PC-3 (cell line): ENCODE results near the gene COPS6. TPM values are rescaled to one million over a fixed set of nuclear protein-coding genes. Genes with fewer than 3 reads are reported as not detected.

Experiments
- ATAC-seq: fragments of 200-7000 bp; cut with Tn5 transposase; 2 replicates; pipeline ENCODE4 v1.9.1; 2020; ENCODE audit warnings: mild to moderate bottlenecking, moderate library complexity
- BruUV-seq: library from RNA; stranded (reverse); fragments of 400-500 nt; replicated peaks from 2 replicates; lab custom pipeline; 2021; lab: Mats Ljungman, UMichigan
- CTCF ChIA-PET: fragments of 300-600 bp; sonication (Branson Sonifier 250); formaldehyde crosslinking; loops from one replicate; lab custom pipeline; 2022; ENCODE audit warnings: antibody characterized with exemption; lab: Charles Lee
- POLR2A ChIA-PET: fragments of 300-600 bp; sonication (Branson Sonifier 250); formaldehyde crosslinking; loops from one replicate; lab custom pipeline; 2022; ENCODE audit warnings: antibody characterized with exemption; ENCODE audit not compliant: unreplicated experiment; lab: Charles Lee
- DNase-seq: peaks from one replicate; pipeline ENCODE4 v3.0.0-alpha.2; 2015
- H2AFZ ChIP-seq: fragments of 300-600 bp; sonication (generic); 2 replicates; pipeline ENCODE4 v1.6.0; 2016; ENCODE audit warnings: antibody characterized with exemption, low read length
- H3F3A ChIP-seq: fragments of 300-600 bp; sonication (generic); one replicate; pipeline ENCODE4 v1.6.0; 2017; ENCODE audit warnings: antibody characterized with exemption, low read length, control low read depth, mild to moderate bottlenecking; ENCODE audit not compliant: unreplicated experiment
- H3K27ac ChIP-seq: fragments of 300-600 bp; sonication (generic); 2 replicates; pipeline ENCODE4 v1.5.1; 2016; ENCODE audit warnings: mild to moderate bottlenecking, low read length
- H3K27me3 ChIP-seq: fragments of 300-600 bp; sonication (generic); 2 replicates; pipeline ENCODE4 v1.6.1; 2016; ENCODE audit warnings: low read length, mixed read lengths
- H3K36me3 ChIP-seq: fragments of 300-600 bp; sonication (generic); 2 replicates; pipeline ENCODE4 v1.6.1; 2016; ENCODE audit warnings: low read depth, mixed run types, low read length, mixed read lengths
- H3K4me1 ChIP-seq: fragments of 300-600 bp; sonication (generic); 2 replicates; pipeline ENCODE4 v1.5.1; 2016; ENCODE audit warnings: low read length; ENCODE audit not compliant: insufficient read depth
- H3K4me2 ChIP-seq: fragments of 300-600 bp; sonication (generic); 2 replicates; pipeline ENCODE4 v1.6.0; 2016; ENCODE audit warnings: low read length
- H3K4me3 ChIP-seq: fragments of 300-600 bp; sonication (generic); 2 replicates; pipeline ENCODE4 v1.5.1; 2016; ENCODE audit warnings: mild to moderate bottlenecking, low read length, mixed read lengths
- H3K79me2 ChIP-seq: fragments of 300-600 bp; sonication (generic); 2 replicates; pipeline ENCODE4 v1.6.1; 2017; ENCODE audit warnings: low read length, mixed read lengths
- H3K9ac ChIP-seq: fragments of 300-600 bp; sonication (generic); 2 replicates; pipeline ENCODE4 v1.6.0; 2016; ENCODE audit warnings: mild to moderate bottlenecking, low read length
- H3K9me2 ChIP-seq: fragments of 300-600 bp; sonication (generic); replicated peaks from 2 replicates; pipeline ENCODE4 v1.6.1; 2016; ENCODE audit warnings: mixed run types, low read length, mixed read lengths
- H3K9me3 ChIP-seq: fragments of 300-600 bp; sonication (generic); 2 replicates; pipeline ENCODE4 v1.6.1; 2016; ENCODE audit warnings: low read length, mixed read lengths
- H4K20me1 ChIP-seq: fragments of 300-600 bp; sonication (generic); 2 replicates; pipeline ENCODE4 v1.6.1; 2016; ENCODE audit warnings: low read length, mixed read lengths
- EZH2 ChIP-seq: fragments of 300-600 bp; sonication (generic); IDR thresholded peaks from one replicate; pipeline ENCODE4 v1.6.1; 2017; ENCODE audit warnings: antibody characterized with exemption, mild to moderate bottlenecking, low read length; ENCODE audit not compliant: unreplicated experiment
- EZH2phosphoT487 ChIP-seq: fragments of 300-600 bp; sonication (generic); IDR thresholded peaks from 2 replicates; pipeline ENCODE4 v1.6.1; 2018; ENCODE audit warnings: mild to moderate bottlenecking, antibody characterized with exemption, low read length, borderline replicate concordance
- intact Hi-C: fragments of 100-400 bp; cut with micrococcal nuclease; formaldehyde crosslinking; loops from 2 replicates; pipeline ENCODE4 v1.9.0; 2023
- microRNA-seq: library from miRNA; unstranded; fragments of <30 nt; microRNA quantifications from one replicate; pipeline ENCODE4 v1.1.0, GENCODE V29; 2020; ENCODE audit not compliant: unreplicated experiment
- total RNA-seq: library from RNA; depleted of rRNA; stranded (reverse); fragments of >200 nt; gene quantifications from 2 replicates; pipeline ENCODE4 v1.2.3, GENCODE V29; 2014; rRNA removed
- TF ChIP-seq, protein P1 (sequence below): fragments of 300-600 bp; sonication (generic); conservative IDR thresholded peaks from 2 replicates; pipeline ENCODE4 v1.5.1; 2017; ENCODE audit warnings: antibody characterized with exemption, low read depth, mild to moderate bottlenecking, low read length

The COPS6 gene
- total RNA-seq, 1 experiment from 2014 or later, result 110 TPM

DNA sequence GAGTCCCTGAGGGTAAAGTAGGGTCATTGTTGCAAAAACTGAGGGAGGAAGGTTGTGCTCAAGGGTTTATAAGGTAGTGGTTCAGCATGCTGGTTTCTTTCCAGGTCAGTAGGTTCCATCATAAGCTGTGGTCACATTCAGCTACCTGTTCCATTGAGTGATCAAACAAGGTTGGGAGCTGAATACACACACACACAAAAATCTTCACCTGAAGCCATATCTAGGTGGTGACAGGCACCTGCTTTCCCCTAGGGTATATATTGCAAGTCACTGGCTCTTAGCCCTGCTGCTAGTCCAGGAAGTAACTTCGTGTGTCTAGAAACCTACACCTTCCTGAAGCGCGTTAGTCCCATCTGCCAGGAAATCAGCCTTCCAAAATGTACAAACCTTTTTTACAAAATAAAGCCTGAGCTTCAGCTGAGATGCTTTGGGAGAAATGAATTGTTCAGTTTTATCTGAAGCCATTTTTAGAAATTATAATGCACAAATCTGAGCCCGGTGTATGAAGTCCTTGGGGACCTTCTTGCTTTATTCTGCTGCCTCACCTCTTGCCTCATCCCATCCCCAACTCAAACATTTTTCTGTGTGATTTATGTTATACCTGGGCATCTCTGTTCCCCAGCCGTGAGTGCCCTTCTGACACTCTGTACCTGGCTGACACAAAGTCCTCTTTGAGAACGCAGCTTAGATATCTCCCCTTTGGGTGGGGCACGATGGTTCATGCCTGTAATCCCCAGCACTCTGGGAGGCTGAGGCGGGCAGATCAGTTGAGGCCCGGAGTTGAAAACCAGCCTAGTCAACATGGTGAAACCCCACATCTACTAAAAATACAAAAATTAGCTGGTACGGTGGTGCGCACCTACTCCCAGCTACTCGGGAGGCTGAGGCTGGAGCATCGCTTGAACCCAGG, 49.3 kb downstream of the COPS6 start:
- H3K27me3 ChIP-seq, result no peaks in the 10 kb centered on the region
- ATAC-seq (no peak; the same call in 1 of the 2 replicates), DNase-seq (no peak)
- POLR2A ChIA-PET, result no interaction called here
- no peak overlapping the region for H3K4me2 ChIP-seq
- no peak overlapping the region for H3K4me3 ChIP-seq
- BruUV-seq, result no TSS peak
- no peak overlapping the region for H3K9ac ChIP-seq
- no peak overlapping the region for H3K27ac ChIP-seq
- no peaks in the 10 kb centered on the region for H3K4me1 ChIP-seq
- H3K9me2 ChIP-seq, result no peaks in the 10 kb centered on the region
- CTCF ChIA-PET, result interaction anchor here (0.6 kb wide), 1 partner anchor 147 kb away, joined by 5 read pairs; no protein-coding TSS in a partner anchor
- no peaks in the 10 kb centered on the region for H3F3A ChIP-seq
- no peaks in the 10 kb centered on the region for H4K20me1 ChIP-seq
- no peaks in the 10 kb centered on the region for H3K36me3 ChIP-seq
- no peak overlapping the region for H2AFZ ChIP-seq
- H3K79me2 ChIP-seq, result no peaks in the 10 kb centered on the region
- intact Hi-C loops, result no loop called here
- no peak for TF ChIP-seq EZH2phosphoT487
- no peak for TF ChIP-seq EZH2
- TF ChIP-seq, protein P1, sequence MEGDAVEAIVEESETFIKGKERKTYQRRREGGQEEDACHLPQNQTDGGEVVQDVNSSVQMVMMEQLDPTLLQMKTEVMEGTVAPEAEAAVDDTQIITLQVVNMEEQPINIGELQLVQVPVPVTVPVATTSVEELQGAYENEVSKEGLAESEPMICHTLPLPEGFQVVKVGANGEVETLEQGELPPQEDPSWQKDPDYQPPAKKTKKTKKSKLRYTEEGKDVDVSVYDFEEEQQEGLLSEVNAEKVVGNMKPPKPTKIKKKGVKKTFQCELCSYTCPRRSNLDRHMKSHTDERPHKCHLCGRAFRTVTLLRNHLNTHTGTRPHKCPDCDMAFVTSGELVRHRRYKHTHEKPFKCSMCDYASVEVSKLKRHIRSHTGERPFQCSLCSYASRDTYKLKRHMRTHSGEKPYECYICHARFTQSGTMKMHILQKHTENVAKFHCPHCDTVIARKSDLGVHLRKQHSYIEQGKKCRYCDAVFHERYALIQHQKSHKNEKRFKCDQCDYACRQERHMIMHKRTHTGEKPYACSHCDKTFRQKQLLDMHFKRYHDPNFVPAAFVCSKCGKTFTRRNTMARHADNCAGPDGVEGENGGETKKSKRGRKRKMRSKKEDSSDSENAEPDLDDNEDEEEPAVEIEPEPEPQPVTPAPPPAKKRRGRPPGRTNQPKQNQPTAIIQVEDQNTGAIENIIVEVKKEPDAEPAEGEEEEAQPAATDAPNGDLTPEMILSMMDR, result no peak
- H3K9me3 ChIP-seq, result no peaks in the 10 kb centered on the region

DNA sequence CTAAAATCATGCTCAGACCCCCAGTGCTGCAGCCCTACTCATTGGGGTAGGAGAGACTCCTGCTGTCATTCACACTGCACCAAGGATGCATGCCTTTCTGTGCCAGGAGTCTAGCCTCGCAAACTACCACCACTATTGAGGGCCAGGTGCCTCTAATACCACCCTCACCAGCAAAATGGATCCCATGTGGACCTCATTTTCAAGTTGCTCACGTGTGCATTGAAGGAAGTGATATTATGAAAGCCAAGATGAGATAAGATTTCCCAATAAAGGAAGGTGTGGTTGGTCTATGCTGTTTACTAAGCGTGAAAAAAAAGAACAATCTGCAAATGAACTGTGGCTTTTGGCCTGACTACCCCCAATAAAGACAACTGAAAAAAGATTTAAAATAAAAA, 52.8 kb downstream of the COPS6 start:
- no peak overlapping the region for H3K27ac ChIP-seq
- no peaks in the 10 kb centered on the region for H3K4me1 ChIP-seq
- H3K9ac ChIP-seq, result no peak overlapping the region
- intact Hi-C loops, result no loop called here
- ChIA-PET POLR2A (no interaction called here), CTCF (no interaction called here)
- DNase-seq (no peak), ATAC-seq (no peak)
- TF ChIP-seq EZH2phosphoT487, result no peak
- TF ChIP-seq, protein P1, result no peak
- TF ChIP-seq EZH2, result no peak
- H3K4me3 ChIP-seq, result no peak overlapping the region
- H3K4me2 ChIP-seq, result no peak overlapping the region
- no peaks in the 10 kb centered on the region for H4K20me1 ChIP-seq
- H3K36me3 ChIP-seq, result no peaks in the 10 kb centered on the region
- no peak overlapping the region for H2AFZ ChIP-seq
- no peaks in the 10 kb centered on the region for H3K27me3 ChIP-seq
- no TSS peak for BruUV-seq
- H3K9me2 ChIP-seq, result no peaks in the 10 kb centered on the region
- no peaks in the 10 kb centered on the region for H3K79me2 ChIP-seq
- no peaks in the 10 kb centered on the region for H3K9me3 ChIP-seq
- H3F3A ChIP-seq, result no peaks in the 10 kb centered on the region

Small RNA genes lying within 50 kb of the gene (microRNA-seq; reads per million reads assigned to microRNA genes)
- 3,142 reads per million, percentile 90 among the genes with 10 or more reads in this experiment for gene MIR106B
- gene MIR25, result 441 reads per million, percentile 79 among the genes with 10 or more reads in this experiment
- 6,445 reads per million, percentile 94 among the genes with 10 or more reads in this experiment for gene MIR93

Other genes starting within 250 kb of the COPS6 start
- gene OR2AE1, start 211.9 kb upstream of the COPS6 start, total RNA-seq, result 0.18 TPM in 1 of 2 replicates, not detected in the other
- 11.1 and 13.9 TPM in 2 replicates for gene TRIM4, start 169.4 kb upstream of the COPS6 start, total RNA-seq
- 0.18 TPM in 1 of 2 replicates, not detected in the other for gene GJC3, start 159.3 kb upstream of the COPS6 start, total RNA-seq
- gene AZGP1, start 112.9 kb upstream of the COPS6 start, total RNA-seq, result 0.18 TPM in 1 of 2 replicates, not detected in the other
- gene ZKSCAN1, start 73.4 kb upstream of the COPS6 start, total RNA-seq, result 13.6 and 13.9 TPM in 2 replicates
- 4.7 and 7.3 TPM in 2 replicates for gene ZSCAN21, start 39.2 kb upstream of the COPS6 start, total RNA-seq
- gene ZNF3, start 7.2 kb upstream of the COPS6 start, total RNA-seq, result 16.5 and 18.0 TPM in 2 replicates
- 208 and 226 TPM in 2 replicates for gene MCM7, start 12.4 kb downstream of the COPS6 start, total RNA-seq
- gene AP4M1, start 12.7 kb downstream of the COPS6 start, total RNA-seq, result 17.9 and 23.9 TPM in 2 replicates
- 51.4 and 58.6 TPM in 2 replicates for gene TAF6, start 30.4 kb downstream of the COPS6 start, total RNA-seq
- gene CNPY4, start 30.7 kb downstream of the COPS6 start, total RNA-seq, result 7.5 and 11.6 TPM in 2 replicates
- 2.7 and 4.3 TPM in 2 replicates for gene MBLAC1, start 38.0 kb downstream of the COPS6 start, total RNA-seq
- 107 and 146 TPM in 2 replicates for gene LAMTOR4, start 59.9 kb downstream of the COPS6 start, total RNA-seq
- 19.2 and 20.3 TPM in 2 replicates for gene TRAPPC14, start 69.8 kb downstream of the COPS6 start, total RNA-seq
- gene GAL3ST4, start 79.6 kb downstream of the COPS6 start, total RNA-seq, result 0.23 and 1.1 TPM in 2 replicates
- 1.6 and 2.3 TPM in 2 replicates for gene GPC2, start 88.4 kb downstream of the COPS6 start, total RNA-seq
- gene STAG3, start 88.9 kb downstream of the COPS6 start, total RNA-seq, result 0.07 and 1.2 TPM in 2 replicates
- not detected in 2 replicates for gene PVRIG, start 131.0 kb downstream of the COPS6 start, total RNA-seq
- not detected in 2 replicates for gene SPDYE3, start 218.7 kb downstream of the COPS6 start, total RNA-seq